HepG2 (cell line): ENCODE data around the gene EPB41L5. TPM values are rescaled to one million over a fixed set of nuclear protein-coding genes. Genes with fewer than 3 reads are reported as not detected.
A peak's percentile ranks its signal among the peaks of the same experiment; 100 is the strongest.

Source experiments
- ATF7-NPFF ChIP-seq: sonication (generic); formaldehyde crosslinking; IDR thresholded peaks from 2 replicates; pipeline ENCODE4 v1.8.1; 2023; ENCODE audit warnings: mild to moderate bottlenecking, low read depth, missing genetic modification reagents, moderate library complexity
- CENPBD1 ChIP-seq: sonication (generic); formaldehyde crosslinking; IDR thresholded peaks from 2 replicates; pipeline ENCODE4 v1.8.0; 2022; ENCODE audit warnings: missing genetic modification reagents, low read depth, mild to moderate bottlenecking, borderline replicate concordance
- DDIT3 ChIP-seq: sonication (generic); formaldehyde crosslinking; IDR thresholded peaks from 2 replicates; pipeline ENCODE4 v1.4.0; 2020; ENCODE audit warnings: mild to moderate bottlenecking, missing genetic modification reagents
- ETV6 ChIP-seq: sonication (generic); formaldehyde crosslinking; conservative IDR thresholded peaks from 2 replicates; pipeline ENCODE4 v1.4.0; 2020; ENCODE audit warnings: missing genetic modification reagents
- EZH2 ChIP-seq: conservative IDR thresholded peaks from 2 replicates; pipeline ENCODE4 v1.6.1; 2012; ENCODE audit warnings: mild to moderate bottlenecking, low read depth, low read length, moderate library complexity
- FOXC1 ChIP-seq: sonication (generic); formaldehyde crosslinking; IDR thresholded peaks from 2 replicates; pipeline ENCODE4 v1.8.0; 2022; ENCODE audit warnings: mild to moderate bottlenecking, missing genetic modification reagents, borderline replicate concordance
- GFI1 ChIP-seq: sonication (generic); formaldehyde crosslinking; IDR thresholded peaks from 2 replicates; pipeline ENCODE4 v1.5.0; 2020; ENCODE audit warnings: missing genetic modification reagents, mild to moderate bottlenecking, borderline replicate concordance
- IRX3 ChIP-seq: sonication (generic); formaldehyde crosslinking; IDR thresholded peaks from 2 replicates; pipeline ENCODE4 v1.8.1; 2023; ENCODE audit warnings: mild to moderate bottlenecking, low read depth, missing genetic modification reagents, borderline replicate concordance
- RARG ChIP-seq: sonication (generic); formaldehyde crosslinking; IDR thresholded peaks from 2 replicates; pipeline ENCODE4 v1.4.0; 2020; ENCODE audit warnings: low read depth, mild to moderate bottlenecking, missing genetic modification reagents
- RBFOX2 ChIP-seq: fragments of 200-400 bp; formaldehyde crosslinking; IDR thresholded peaks from 2 replicates; pipeline ENCODE4 v1.6.1; 2017; ENCODE audit warnings: low read depth, mild to moderate bottlenecking, low read length
- SALL1 ChIP-seq: sonication (generic); formaldehyde crosslinking; IDR thresholded peaks from 2 replicates; pipeline ENCODE4 v1.8.0; 2022; ENCODE audit warnings: mild to moderate bottlenecking, missing genetic modification reagents
- ZBTB7B ChIP-seq: sonication (generic); formaldehyde crosslinking; IDR thresholded peaks from 2 replicates; pipeline ENCODE4 v1.4.0; 2020; ENCODE audit warnings: missing genetic modification reagents
- ZNF18 ChIP-seq: sonication (generic); formaldehyde crosslinking; IDR thresholded peaks from 2 replicates; pipeline ENCODE4 v1.8.0; 2022; ENCODE audit warnings: mild to moderate bottlenecking, missing genetic modification reagents; ENCODE audit not compliant: insufficient replicate concordance
- ZNF207 ChIP-seq: fragments of 450-650 bp; IDR thresholded peaks from 2 replicates; pipeline ENCODE4 v1.6.1; 2016; ENCODE audit warnings: antibody characterized with exemption, borderline replicate concordance
- ZNF232 ChIP-seq: sonication (generic); formaldehyde crosslinking; IDR thresholded peaks from 2 replicates; pipeline ENCODE4 v1.4.0; 2020; ENCODE audit warnings: missing genetic modification reagents, borderline replicate concordance
- ZNF274 ChIP-seq: sonication (generic); formaldehyde crosslinking; IDR thresholded peaks from 2 replicates; pipeline ENCODE4 v1.5.1; 2020; ENCODE audit warnings: mild to moderate bottlenecking, missing genetic modification reagents
- ZNF362 ChIP-seq: sonication (generic); formaldehyde crosslinking; IDR thresholded peaks from 2 replicates; pipeline ENCODE4 v1.4.0; 2020; ENCODE audit warnings: missing genetic modification reagents, mild to moderate bottlenecking, borderline replicate concordance
- ZNF367 ChIP-seq: sonication (generic); formaldehyde crosslinking; IDR thresholded peaks from 2 replicates; pipeline ENCODE4 v1.4.0; 2020; ENCODE audit warnings: missing genetic modification reagents, borderline replicate concordance
- ZNF740 ChIP-seq: sonication (generic); formaldehyde crosslinking; IDR thresholded peaks from 2 replicates; pipeline ENCODE4 v1.4.0; 2020; ENCODE audit warnings: missing genetic modification reagents
- ZNF766 ChIP-seq: sonication (generic); formaldehyde crosslinking; IDR thresholded peaks from 2 replicates; pipeline ENCODE4 v1.5.0; 2020; ENCODE audit warnings: missing genetic modification reagents, borderline replicate concordance
- ZSCAN20 ChIP-seq: sonication (generic); formaldehyde crosslinking; IDR thresholded peaks from 2 replicates; pipeline ENCODE4 v1.4.0; 2020; ENCODE audit warnings: missing genetic modification reagents, mild to moderate bottlenecking, borderline replicate concordance
- polyA plus RNA-seq, 8 experiments: library from polyadenylated mRNA; depleted of rRNA in 3 of 8; stranded (reverse) in 7 of 8; unstranded in 1 of 8; fragments of >200 nt; fragmentation: Illumina TruSeq in 4 of 8; extraction: Trizol in 4 of 8; gene quantifications; 2 replicates each; pipeline versions ENCODE4 v1.2.1 to v1.2.3, GENCODE V29; 2011 to 2016; ENCODE audit warnings: low read depth in 4 of 8, missing spikeins in 1 of 8, mixed read lengths in 1 of 8; ENCODE audit not compliant: insufficient read depth in 1 of 8
- total RNA-seq, 5 experiments: library from RNA; depleted of rRNA; stranded (reverse); fragments of >200 nt; fragmentation: Illumina TruSeq; extraction: Trizol; gene quantifications; 2 replicates each; pipeline ENCODE4 v1.2.3, GENCODE V29; 2016; ENCODE audit warnings: low read depth in 1 of 5

The EPB41L5 gene
- total and polyA plus RNA-seq, 2 of the 13 experiments (the other 11 are each of a cell fraction or from before 2014, with no cell fraction given), result 40.5 to 47.5 TPM

- TF ChIP-seq ZNF207, result no peak
- TF ChIP-seq SALL1, result peak; percentile 90; the same call in 1 of the 2 replicates
- TF ChIP-seq ZBTB7B, result peak; percentile 70; the same call in 1 of the 2 replicates
- TF ChIP-seq ZNF274 (CRISPR knock-in tag), result no peak
- no peak for TF ChIP-seq CENPBD1 (CRISPR knock-in tag)
- TF ChIP-seq FOXC1 (CRISPR knock-in tag), result no peak
- 0 out of 2 replicates have a peak, but pooled peaks have one; percentile 65 for TF ChIP-seq IRX3
- TF ChIP-seq ETV6 (CRISPR knock-in tag), result no peak
- peak; percentile 89; the same call in 1 of the 2 replicates for TF ChIP-seq GFI1 (CRISPR knock-in tag)
- TF ChIP-seq DDIT3 (CRISPR knock-in tag), result no peak
- TF ChIP-seq ZNF362 (CRISPR knock-in tag), result peak; percentile 28; the same call in 1 of the 2 replicates
- TF ChIP-seq ZNF367 (CRISPR knock-in tag), result no peak
- TF ChIP-seq RBFOX2, result 0 out of 2 replicates have a peak, but pooled peaks have one; percentile 15
- no peak for TF ChIP-seq ZNF740 (CRISPR knock-in tag)
- no peak for TF ChIP-seq ATF7-NPFF (CRISPR knock-in tag)
- TF ChIP-seq RARG (CRISPR knock-in tag), result no peak
- no peak for TF ChIP-seq ZSCAN20
- TF ChIP-seq ZNF18 (CRISPR knock-in tag), result no peak
- TF ChIP-seq ZNF232 (CRISPR knock-in tag), result no peak; the same call in 1 of the 2 replicates
- no peak for TF ChIP-seq EZH2
- no peak for TF ChIP-seq ZNF766 (CRISPR knock-in tag)
Observed at GRCh38 chr2:120066800-120067547, 54.1 kb downstream of the EPB41L5 start (continued).
